Measurements from ENCODE around the gene ZBTB5. TPM values are rescaled to one million over a fixed set of nuclear protein-coding genes. Genes with fewer than 3 reads are reported as not detected.
"Not testable (repeated sequence)": the region's sequence is repeated elsewhere in the genome, so short reads cannot be mapped to it uniquely, and the experiment has no call there.

Gene ZBTB5, protein sequence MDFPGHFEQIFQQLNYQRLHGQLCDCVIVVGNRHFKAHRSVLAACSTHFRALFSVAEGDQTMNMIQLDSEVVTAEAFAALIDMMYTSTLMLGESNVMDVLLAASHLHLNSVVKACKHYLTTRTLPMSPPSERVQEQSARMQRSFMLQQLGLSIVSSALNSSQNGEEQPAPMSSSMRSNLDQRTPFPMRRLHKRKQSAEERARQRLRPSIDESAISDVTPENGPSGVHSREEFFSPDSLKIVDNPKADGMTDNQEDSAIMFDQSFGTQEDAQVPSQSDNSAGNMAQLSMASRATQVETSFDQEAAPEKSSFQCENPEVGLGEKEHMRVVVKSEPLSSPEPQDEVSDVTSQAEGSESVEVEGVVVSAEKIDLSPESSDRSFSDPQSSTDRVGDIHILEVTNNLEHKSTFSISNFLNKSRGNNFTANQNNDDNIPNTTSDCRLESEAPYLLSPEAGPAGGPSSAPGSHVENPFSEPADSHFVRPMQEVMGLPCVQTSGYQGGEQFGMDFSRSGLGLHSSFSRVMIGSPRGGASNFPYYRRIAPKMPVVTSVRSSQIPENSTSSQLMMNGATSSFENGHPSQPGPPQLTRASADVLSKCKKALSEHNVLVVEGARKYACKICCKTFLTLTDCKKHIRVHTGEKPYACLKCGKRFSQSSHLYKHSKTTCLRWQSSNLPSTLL
- 15.1 TPM for total RNA-seq

DNA sequence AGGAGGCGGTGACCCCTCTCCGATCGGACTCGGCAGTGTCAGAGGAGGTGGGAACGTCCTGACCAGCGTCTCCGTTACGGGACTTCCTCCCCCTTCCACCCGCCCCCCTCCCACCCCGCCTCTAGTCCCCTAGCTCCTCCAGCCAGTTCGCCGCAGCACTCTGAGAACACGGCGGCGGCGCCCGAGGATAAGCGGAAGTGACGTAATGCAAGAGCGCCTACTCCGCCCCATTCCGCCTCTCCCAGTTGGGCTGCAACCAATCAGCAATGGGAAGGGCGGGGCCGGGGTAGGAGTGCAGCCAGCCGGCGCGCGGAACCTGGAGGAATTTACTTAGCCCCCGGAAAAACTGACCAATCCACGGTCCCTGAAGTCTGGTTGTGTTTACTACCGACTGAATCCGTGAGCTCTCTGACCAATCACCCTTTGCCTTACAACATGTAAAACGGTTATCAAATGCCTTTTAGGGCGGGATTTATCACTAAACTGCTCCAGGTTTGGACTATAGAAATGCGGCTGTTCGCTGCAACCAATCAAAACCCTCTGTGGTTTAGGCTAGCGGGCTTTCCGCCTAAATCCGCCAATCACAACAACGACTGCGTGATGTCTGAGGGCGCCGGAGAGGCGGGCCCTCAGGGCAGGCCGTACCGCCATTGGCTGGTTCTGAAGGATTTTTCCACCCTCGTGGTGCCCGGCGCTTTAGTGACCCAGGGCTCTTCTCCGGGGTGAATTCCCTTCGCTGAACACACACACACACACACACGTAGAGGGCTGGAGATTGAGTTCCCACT lies at the start of gene ZBTB5:
TSS of gene ZBTB5 (minus strand) at position 202 of the 788 bp plus-strand sequence. CDS start 22,899 bp downstream, outside the sequence.
- Histone ChIP-seq H3K4me1 (ENCODE audit: control insufficient read depth in 3 of 3, insufficient read depth in 3 of 3, low read length in 3 of 3) (peaks cover 13 to 37% (median 24%) of the 10 kb centered on the region in 3 donors), H3K27ac (ENCODE audit: low read depth, low read length) (peak within 1 kb of the TSS; percentile 99), H3K9me3 (ENCODE audit: control insufficient read depth in 3 of 3, low read length in 3 of 3) (no peaks in the 10 kb centered on the region), H3K27me3 (ENCODE audit: control insufficient read depth in 3 of 3, insufficient read depth in 3 of 3, low read length in 3 of 3) (no peaks in the 10 kb centered on the region), H3K9ac (ENCODE audit: low read depth in 1 of 3, low read length in 3 of 3) (peak within 1 kb of the TSS; percentile 97 to 98 (median 98)), H3K36me3 (ENCODE audit: control insufficient read depth in 3 of 3, insufficient read depth in 3 of 3, low read length in 3 of 3) (peaks cover 0 to 2% (median 0%) of the 10 kb centered on the region in 3 donors), H3K4me3 (ENCODE audit: low read length in 3 of 3) (peak within 1 kb of the TSS; percentile 92 to 98 (median 98))

DNA sequence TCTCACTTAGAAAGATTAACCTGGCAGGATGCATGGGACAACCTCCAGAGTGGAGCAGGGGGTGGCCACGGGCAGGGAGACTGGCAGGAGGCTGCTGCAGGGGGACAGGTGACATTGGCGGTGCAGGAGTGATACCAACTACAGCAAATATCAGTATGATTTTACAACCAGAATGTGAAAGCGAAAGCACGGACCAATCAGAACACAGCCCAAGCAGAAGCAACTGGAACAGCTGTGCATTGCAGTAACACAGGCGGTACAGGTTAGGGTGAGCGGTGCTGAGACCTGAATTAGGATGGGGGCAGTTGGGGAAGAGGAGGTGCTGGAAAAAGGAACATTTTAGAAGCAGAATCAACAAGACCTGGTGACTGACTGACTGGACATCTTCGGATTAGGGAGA lies 49.7 kb upstream of the ZBTB5 start:
- Histone ChIP-seq H3K9me3 (ENCODE audit: control insufficient read depth in 3 of 3, low read length in 3 of 3) (no peaks in the 10 kb centered on the region), H3K36me3 (ENCODE audit: control insufficient read depth in 3 of 3, insufficient read depth in 3 of 3, low read length in 3 of 3) (peaks cover 55 to 60% (median 55%) of the 10 kb centered on the region in 3 donors), H3K27me3 (ENCODE audit: control insufficient read depth in 3 of 3, insufficient read depth in 3 of 3, low read length in 3 of 3) (no peaks in the 10 kb centered on the region), H3K27ac (ENCODE audit: low read depth, low read length) (no peak overlapping the region), H3K9ac (ENCODE audit: low read depth in 1 of 3, low read length in 3 of 3) (no peak overlapping the region), H3K4me1 (ENCODE audit: control insufficient read depth in 3 of 3, insufficient read depth in 3 of 3, low read length in 3 of 3) (no peaks in the 10 kb centered on the region), H3K4me3 (ENCODE audit: low read length in 3 of 3) (no peak overlapping the region)

DNA sequence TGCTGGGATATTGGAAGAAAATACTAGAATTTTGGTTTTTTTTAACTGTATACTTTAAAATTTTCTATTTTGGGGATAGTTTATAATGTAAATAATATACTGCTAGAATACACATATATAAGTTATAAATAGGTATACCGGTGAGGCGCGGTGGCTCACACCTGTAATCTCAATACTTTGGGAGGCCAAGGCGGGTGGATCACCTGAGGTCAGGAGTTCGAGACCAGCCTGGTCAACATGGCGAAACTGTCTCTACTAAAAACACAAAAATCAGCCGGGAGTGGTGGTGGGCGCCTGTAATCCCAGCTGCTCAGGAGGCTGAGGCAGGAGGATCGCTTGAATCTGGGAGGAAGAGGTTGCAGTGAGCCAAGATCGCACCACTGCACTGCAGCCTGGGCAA lies 49.2 kb upstream of the ZBTB5 start:
- H3K4me1 ChIP-seq (ENCODE audit: control insufficient read depth in 3 of 3, insufficient read depth in 3 of 3, low read length in 3 of 3); H3K4me3 ChIP-seq (ENCODE audit: low read length in 3 of 3); H3K27me3 ChIP-seq (ENCODE audit: control insufficient read depth in 3 of 3, insufficient read depth in 3 of 3, low read length in 3 of 3); H3K9ac ChIP-seq (ENCODE audit: low read depth in 1 of 3, low read length in 3 of 3); H3K9me3 ChIP-seq (ENCODE audit: control insufficient read depth in 3 of 3, low read length in 3 of 3); H3K27ac ChIP-seq (ENCODE audit: low read depth, low read length): not testable (repeated sequence)
- H3K36me3 ChIP-seq (ENCODE audit: control insufficient read depth in 3 of 3, insufficient read depth in 3 of 3, low read length in 3 of 3) = peaks cover 51 to 56% (median 55%) of the 10 kb centered on the region in 3 donors

DNA sequence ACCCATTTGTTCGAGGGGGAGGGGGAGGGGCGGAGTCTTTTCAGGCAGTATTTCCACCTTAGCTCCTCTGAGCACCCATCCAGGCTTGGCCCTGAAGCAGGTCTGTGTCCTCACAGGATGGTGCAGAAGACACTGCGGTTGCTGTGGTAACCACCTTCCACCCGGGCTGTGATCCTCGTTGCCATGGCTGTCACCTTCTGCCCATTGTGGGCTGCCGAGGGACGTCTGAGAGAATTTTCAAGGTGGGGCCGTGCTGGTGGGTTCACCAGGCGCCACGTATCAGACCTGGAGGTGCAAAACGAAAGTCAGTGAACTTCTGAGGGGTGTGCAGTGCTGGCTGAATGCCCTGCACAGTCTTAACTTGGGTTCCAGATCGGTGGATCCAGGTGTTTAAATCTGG lies 47.2 kb upstream of the ZBTB5 start:
- H3K27ac ChIP-seq (ENCODE audit: low read depth, low read length) = no peak overlapping the region

DNA sequence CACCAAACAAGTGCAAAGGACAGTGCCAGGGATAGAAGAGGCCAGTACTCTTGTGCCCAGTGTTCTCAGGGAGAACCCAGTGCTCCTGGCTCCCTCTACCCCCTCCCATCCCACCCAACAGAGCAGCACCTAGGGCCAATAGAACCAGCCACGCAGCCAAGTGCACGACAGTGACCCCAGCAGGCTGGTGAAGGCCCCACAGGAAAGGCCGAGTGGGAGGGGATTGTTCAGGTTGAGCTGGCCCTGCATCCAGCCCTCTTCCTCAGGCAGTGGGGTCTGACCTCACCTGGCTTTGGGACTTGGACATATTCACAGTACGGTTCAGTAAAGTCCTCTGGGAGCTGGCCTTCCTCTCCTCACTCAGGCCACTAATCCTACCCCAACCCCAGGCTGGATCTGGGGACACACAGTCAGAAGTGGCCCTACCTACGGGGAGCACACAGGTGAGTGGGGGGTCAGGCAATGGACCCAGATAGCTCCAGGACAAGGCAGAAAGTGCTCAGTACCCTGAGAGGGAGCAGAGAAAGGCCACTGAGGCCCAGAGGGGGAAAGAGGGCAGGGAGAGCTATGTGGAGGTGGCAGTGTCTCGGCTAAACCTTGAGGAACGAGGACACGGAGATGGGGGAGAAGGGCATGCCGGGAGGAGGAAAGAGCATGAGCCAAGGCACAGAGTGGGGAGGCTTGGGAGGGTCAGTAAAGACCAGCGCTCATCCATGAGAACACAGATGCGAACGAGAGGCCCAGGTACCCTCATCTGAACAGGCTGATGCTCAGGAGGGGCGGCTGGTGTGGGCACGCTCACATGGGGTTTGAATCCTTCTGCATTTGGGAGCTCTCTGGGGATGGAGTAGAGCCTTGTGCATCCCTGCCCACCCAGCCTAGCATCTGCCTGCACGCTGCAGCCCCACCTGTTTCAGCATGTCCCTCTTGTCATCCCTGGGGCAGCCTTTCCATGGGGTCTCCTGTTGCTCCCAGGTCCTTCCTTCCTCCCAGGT lies 46.1 kb upstream of the ZBTB5 start:
- H3K27ac ChIP-seq (ENCODE audit: low read depth, low read length) = no peak overlapping the region
- H3K9me3 ChIP-seq (ENCODE audit: control insufficient read depth in 3 of 3, low read length in 3 of 3) = no peaks in the 10 kb centered on the region
- no peaks in the 10 kb centered on the region for H3K4me1 ChIP-seq (ENCODE audit: control insufficient read depth in 3 of 3, insufficient read depth in 3 of 3, low read length in 3 of 3)
- no peak overlapping the region for H3K4me3 ChIP-seq (ENCODE audit: low read length in 3 of 3)
- no peak overlapping the region for H3K9ac ChIP-seq (ENCODE audit: low read depth in 1 of 3, low read length in 3 of 3)
- peaks cover 50 to 56% (median 51%) of the 10 kb centered on the region in 3 donors for H3K36me3 ChIP-seq (ENCODE audit: control insufficient read depth in 3 of 3, insufficient read depth in 3 of 3, low read length in 3 of 3)
- no peaks in the 10 kb centered on the region for H3K27me3 ChIP-seq (ENCODE audit: control insufficient read depth in 3 of 3, insufficient read depth in 3 of 3, low read length in 3 of 3)

More for the DNA sequence above, 47.2 kb upstream of the ZBTB5 start:
- Histone ChIP-seq H3K27me3 (ENCODE audit: control insufficient read depth in 3 of 3, insufficient read depth in 3 of 3, low read length in 3 of 3) (no peaks in the 10 kb centered on the region), H3K4me3 (ENCODE audit: low read length in 3 of 3) (no peak overlapping the region), H3K4me1 (ENCODE audit: control insufficient read depth in 3 of 3, insufficient read depth in 3 of 3, low read length in 3 of 3) (no peaks in the 10 kb centered on the region), H3K9ac (ENCODE audit: low read depth in 1 of 3, low read length in 3 of 3) (no peak overlapping the region), H3K36me3 (ENCODE audit: control insufficient read depth in 3 of 3, insufficient read depth in 3 of 3, low read length in 3 of 3) (peaks cover 50 to 55% (median 53%) of the 10 kb centered on the region in 3 donors), H3K9me3 (ENCODE audit: control insufficient read depth in 3 of 3, low read length in 3 of 3) (no peaks in the 10 kb centered on the region)

DNA sequence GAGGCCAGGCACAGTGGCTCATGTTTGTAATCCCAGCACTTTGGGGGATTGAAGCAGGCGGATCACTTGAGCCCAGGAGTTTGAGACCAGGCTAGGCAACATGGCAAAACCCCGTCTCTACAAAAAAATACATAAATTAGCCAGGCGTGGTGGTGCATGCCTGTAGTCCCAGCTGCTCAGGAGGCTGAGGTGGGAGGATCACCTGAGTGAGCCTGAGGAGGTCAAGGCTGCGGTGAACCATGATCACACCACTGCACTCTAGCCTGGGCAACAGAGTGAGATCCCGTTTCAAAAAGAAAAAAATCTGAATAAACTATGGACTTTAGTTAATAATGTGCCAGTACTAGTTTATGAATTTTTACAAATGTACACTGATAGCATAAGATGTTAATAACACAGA lies 44.8 kb upstream of the ZBTB5 start:
- H3K9me3 ChIP-seq (ENCODE audit: control insufficient read depth in 3 of 3, low read length in 3 of 3); H3K9ac ChIP-seq (ENCODE audit: low read depth in 1 of 3, low read length in 3 of 3); H3K27me3 ChIP-seq (ENCODE audit: control insufficient read depth in 3 of 3, insufficient read depth in 3 of 3, low read length in 3 of 3); H3K4me1 ChIP-seq (ENCODE audit: control insufficient read depth in 3 of 3, insufficient read depth in 3 of 3, low read length in 3 of 3); H3K4me3 ChIP-seq (ENCODE audit: low read length in 3 of 3); H3K27ac ChIP-seq (ENCODE audit: low read depth, low read length): not testable (repeated sequence)
- H3K36me3 ChIP-seq (ENCODE audit: control insufficient read depth in 3 of 3, insufficient read depth in 3 of 3, low read length in 3 of 3) = peaks cover 39 to 45% (median 39%) of the 10 kb centered on the region in 3 donors

DNA sequence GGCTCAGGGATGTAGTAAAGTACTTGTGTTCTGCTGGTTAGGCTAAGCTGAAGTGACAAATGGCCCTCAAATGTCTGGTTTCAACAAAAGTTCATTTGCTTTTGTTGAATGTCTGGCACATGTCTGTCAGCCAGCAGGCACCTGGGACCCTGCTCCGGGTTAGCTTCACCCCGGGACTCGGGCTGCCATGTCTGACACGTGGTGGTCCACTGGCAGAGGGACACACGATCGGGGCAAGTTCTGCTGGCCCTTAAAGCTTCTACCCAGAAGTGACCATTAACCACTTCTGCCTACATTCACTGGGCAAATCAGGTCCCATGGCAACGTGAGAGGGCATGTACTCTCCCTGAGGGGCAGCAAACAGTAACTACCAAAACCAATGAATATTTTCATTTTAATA lies 44.3 kb upstream of the ZBTB5 start:
- peaks cover 36 to 46% (median 37%) of the 10 kb centered on the region in 3 donors for H3K36me3 ChIP-seq (ENCODE audit: control insufficient read depth in 3 of 3, insufficient read depth in 3 of 3, low read length in 3 of 3)
- no peaks in the 10 kb centered on the region for H3K4me1 ChIP-seq (ENCODE audit: control insufficient read depth in 3 of 3, insufficient read depth in 3 of 3, low read length in 3 of 3)
- no peak overlapping the region for H3K9ac ChIP-seq (ENCODE audit: low read depth in 1 of 3, low read length in 3 of 3)
- H3K27me3 ChIP-seq (ENCODE audit: control insufficient read depth in 3 of 3, insufficient read depth in 3 of 3, low read length in 3 of 3) = no peaks in the 10 kb centered on the region
- H3K9me3 ChIP-seq (ENCODE audit: control insufficient read depth in 3 of 3, low read length in 3 of 3) = no peaks in the 10 kb centered on the region
- no peak overlapping the region for H3K27ac ChIP-seq (ENCODE audit: low read depth, low read length)
- no peak overlapping the region for H3K4me3 ChIP-seq (ENCODE audit: low read length in 3 of 3)

DNA sequence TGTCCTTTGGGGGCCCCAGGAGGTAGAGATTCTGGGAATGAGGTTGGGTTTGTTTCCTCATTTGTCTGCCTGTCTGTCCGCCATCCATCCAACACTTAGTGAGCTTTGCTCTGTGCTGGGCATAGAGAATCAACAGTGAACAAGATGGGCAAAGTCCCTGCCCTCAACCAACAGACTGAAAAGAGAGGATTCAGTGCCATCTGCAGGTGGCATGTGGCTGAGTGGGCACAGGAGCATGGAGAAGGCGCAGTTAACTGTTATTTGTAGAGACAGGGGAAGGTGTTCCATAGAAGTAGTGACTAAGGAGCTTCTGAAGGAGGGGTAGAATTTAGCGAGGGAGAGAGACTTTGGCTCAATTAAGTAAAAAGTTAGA lies 43.6 kb upstream of the ZBTB5 start:
- Histone ChIP-seq H3K9ac (ENCODE audit: low read depth in 1 of 3, low read length in 3 of 3) (no peak overlapping the region), H3K9me3 (ENCODE audit: control insufficient read depth in 3 of 3, low read length in 3 of 3) (no peaks in the 10 kb centered on the region), H3K36me3 (ENCODE audit: control insufficient read depth in 3 of 3, insufficient read depth in 3 of 3, low read length in 3 of 3) (peaks cover 36 to 46% (median 37%) of the 10 kb centered on the region in 3 donors), H3K4me1 (ENCODE audit: control insufficient read depth in 3 of 3, insufficient read depth in 3 of 3, low read length in 3 of 3) (no peaks in the 10 kb centered on the region), H3K4me3 (ENCODE audit: low read length in 3 of 3) (no peak overlapping the region), H3K27ac (ENCODE audit: low read depth, low read length) (no peak overlapping the region), H3K27me3 (ENCODE audit: control insufficient read depth in 3 of 3, insufficient read depth in 3 of 3, low read length in 3 of 3) (no peaks in the 10 kb centered on the region)
